GM12874 (cell line): Measurements from ENCODE around the gene COL4A1.

Experiments
- TF ChIP-seq, protein P1 (sequence below): IDR thresholded peaks from 2 replicates; pipeline ENCODE4 v1.5.1; 2011; ENCODE audit warnings: low read depth, mild to moderate bottlenecking, control low read depth, low read length, moderate library complexity; ENCODE audit not compliant: insufficient read depth

COL4A1 gene

DNA sequence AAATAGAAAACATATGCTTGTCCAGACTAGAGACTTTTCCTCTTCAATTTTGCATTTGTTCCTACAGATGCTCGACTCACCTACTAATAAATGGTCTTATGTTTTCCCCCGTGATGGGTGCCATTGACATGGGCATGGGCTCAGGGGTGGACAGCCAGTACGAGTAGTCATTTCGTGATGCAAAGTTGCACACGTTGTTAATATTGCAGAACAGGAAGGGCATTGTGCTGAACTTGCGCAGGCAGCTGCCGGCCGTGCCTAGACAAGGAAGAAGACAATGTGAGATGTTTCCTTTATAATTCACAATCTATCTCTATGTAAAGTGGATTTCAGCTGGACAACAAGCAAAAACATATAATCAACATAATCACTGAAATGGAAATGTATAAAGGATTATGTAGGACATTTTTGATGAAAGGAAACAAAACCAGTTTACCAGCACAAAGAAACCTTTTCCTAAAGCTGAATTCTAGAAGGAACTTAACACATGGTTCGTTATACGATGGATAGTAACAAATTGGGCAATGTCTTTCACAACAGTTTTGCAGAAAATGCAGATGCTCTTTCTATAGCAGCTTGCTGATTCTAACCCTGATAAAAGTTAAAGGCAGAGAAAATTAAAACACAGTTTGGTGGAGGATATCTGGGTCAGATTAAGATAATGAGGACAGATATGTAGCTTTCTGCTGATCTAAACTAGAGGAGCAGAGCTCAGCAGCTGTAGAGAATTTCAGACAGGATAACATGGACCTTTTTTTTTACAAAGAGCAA, 145.7 kb downstream of the COL4A1 start:
- TF ChIP-seq, protein P1, sequence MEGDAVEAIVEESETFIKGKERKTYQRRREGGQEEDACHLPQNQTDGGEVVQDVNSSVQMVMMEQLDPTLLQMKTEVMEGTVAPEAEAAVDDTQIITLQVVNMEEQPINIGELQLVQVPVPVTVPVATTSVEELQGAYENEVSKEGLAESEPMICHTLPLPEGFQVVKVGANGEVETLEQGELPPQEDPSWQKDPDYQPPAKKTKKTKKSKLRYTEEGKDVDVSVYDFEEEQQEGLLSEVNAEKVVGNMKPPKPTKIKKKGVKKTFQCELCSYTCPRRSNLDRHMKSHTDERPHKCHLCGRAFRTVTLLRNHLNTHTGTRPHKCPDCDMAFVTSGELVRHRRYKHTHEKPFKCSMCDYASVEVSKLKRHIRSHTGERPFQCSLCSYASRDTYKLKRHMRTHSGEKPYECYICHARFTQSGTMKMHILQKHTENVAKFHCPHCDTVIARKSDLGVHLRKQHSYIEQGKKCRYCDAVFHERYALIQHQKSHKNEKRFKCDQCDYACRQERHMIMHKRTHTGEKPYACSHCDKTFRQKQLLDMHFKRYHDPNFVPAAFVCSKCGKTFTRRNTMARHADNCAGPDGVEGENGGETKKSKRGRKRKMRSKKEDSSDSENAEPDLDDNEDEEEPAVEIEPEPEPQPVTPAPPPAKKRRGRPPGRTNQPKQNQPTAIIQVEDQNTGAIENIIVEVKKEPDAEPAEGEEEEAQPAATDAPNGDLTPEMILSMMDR: no peak

DNA sequence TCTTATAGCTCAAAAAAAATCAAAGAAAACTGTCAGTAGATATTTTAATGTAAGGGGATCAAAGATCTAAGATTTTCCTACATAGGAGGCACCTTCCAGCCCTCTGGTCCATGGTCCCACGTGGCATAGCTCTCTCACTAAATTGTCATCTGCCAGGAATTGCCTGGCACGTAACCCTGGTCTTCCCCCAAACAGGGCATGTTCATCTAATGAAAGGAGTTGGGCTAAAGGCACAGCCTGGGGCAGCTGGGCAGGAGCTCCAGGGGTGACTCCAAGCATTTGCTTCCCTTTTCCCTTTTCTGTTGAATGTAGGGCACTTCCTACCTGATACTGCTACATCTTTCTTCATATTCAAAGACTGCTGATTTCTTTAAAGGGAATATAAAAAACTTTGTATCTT, 148.7 kb downstream of the COL4A1 start:
- TF ChIP-seq, protein P1: no peak

DNA sequence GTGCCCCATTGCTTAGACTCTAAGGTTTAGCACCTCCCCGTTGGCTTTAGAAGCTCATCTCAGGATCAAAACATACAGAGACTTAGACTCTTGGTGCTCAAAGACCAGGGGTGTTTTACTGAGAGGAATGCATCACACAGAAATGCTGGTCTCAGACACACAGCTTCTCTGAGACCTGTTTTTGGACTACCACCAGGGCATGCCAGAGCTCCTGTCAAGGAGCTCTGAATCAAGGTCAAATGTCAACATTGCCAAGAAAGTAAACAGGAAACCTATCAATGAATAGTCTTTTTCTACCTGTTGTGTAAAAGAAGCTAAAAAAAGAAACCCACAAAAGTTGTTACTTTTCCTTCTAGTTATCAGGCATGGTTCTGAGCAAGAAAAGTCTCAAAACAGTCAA, 149.2 kb downstream of the COL4A1 start:
- TF ChIP-seq, protein P1: no peak

DNA sequence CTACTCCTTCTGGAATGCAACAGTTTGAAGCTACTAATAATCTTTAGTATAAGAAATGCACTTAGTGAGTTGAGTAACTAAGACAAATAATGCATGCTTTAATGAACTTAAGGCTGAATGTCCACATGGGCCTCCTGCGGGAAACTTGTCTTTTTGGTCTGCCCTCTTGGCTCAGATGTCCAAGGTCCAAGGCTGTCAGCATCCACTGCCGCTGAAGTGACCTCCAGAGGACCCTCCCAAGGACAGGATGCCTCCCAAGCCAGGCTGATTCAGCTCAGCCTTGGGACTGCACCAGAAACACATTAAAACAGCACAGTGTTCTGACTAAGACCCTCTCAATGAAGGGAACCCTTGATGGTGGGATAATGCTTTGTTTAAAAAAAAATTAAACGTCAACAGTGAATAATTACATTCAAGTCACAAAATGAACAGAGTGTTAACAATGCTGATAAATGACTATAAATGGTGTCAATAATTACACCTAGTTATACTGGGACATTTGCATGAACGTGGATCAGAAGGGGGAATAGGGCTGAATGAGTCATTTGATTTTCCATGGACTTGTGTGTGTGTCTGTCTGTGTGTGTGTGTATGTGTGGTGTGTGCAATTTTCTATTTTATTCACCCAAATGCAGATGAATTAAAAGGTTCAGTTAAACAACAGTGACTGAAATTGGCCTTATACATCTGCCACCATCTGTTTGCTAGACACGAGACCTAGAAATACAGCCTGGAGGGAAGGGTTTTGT, 150.5 kb downstream of the COL4A1 start:
- TF ChIP-seq, protein P1: no peak

DNA sequence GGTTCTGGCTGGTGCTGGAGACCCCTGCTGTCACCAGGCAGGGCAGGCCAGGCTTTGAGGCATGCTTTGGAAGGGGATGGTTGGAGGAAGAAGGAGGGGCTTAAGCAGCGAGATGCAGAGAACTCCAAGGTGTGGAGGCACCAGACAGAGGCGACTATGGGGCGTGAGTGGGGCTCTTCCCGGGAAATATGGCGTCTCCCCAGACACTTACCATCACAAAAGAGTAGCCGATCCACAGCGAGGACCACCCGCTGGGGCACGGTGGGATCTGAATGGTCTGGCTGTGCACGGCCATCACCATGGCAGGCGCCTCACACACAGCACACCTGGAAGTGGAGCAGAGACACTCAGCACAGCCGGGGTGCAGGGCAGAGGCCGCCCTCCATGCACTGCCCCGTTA, 151.9 kb downstream of the COL4A1 start:
- TF ChIP-seq, protein P1: no peak

DNA sequence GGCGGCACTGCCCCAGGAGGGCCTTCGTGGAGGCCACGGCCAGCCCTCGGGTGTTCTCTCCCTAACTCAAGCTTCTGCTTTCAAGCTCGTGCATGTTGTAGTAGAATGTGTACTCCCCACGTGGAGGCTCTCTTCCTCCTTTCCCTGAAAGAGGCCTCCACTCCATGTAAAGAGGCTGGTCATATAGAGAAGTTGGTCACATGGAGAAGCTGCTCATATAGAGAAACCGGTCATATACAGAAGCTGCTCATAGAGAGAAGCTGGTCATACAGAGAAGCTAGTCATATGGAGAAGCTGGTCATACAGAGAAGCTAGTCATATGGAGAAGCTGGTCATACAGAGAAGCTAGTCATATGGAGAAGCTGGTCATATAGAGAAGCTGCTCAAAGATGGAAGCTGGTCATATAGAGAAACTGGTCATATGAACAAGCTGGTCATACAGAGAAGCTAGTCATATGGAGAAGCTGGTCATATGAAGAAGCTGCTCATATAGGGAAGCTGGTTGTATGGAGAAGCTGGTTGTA, 152.5 kb downstream of the COL4A1 start:
- TF ChIP-seq, protein P1: no peak

DNA sequence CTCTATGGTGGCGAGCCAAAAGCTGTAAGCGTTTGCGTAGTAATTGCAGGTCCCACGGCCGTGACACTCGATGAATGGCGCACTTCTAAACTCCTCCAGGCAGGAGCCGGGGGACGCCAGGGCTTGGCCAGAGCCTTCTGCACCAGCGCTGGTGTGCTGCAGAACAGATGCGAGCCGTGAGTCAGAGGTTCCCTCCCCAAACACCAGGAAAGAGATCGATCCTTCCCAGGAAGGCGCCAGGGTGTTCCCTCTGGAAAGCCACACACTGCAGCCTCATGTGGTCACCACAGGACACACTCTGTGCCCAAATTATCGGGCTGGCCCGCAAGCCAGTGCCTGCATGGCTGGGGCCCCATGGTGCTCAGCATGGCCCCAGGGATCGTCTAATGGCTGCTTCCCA, 154.6 kb downstream of the COL4A1 start:
- TF ChIP-seq, protein P1: no peak
